Right renal pelvis (tissue), 4 donors: ENCODE results near the gene KCNK3. TPM values are rescaled to one million over a fixed set of nuclear protein-coding genes. Genes with fewer than 3 reads are reported as not detected.

Source experiments
- DNase-seq, 4 donors: peaks; one replicate each; pipeline ENCODE4 v3.0.0-alpha.2; 2013; ENCODE audit warnings: low read depth in 4 of 4, low spot score in 3 of 4, missing footprints in 1 of 4
- polyA plus RNA-seq, 4 donors: library from polyadenylated mRNA; unstranded; fragments of 120-200 nt; gene quantifications; one replicate each; pipeline ENCODE4 v1.2.1, GENCODE V29; 2013; ENCODE audit not compliant: insufficient read length in 4 of 4

The KCNK3 gene
- polyA plus RNA-seq, 4 donors = 0.97 to 5.0 (median 1.6) TPM

DNA sequence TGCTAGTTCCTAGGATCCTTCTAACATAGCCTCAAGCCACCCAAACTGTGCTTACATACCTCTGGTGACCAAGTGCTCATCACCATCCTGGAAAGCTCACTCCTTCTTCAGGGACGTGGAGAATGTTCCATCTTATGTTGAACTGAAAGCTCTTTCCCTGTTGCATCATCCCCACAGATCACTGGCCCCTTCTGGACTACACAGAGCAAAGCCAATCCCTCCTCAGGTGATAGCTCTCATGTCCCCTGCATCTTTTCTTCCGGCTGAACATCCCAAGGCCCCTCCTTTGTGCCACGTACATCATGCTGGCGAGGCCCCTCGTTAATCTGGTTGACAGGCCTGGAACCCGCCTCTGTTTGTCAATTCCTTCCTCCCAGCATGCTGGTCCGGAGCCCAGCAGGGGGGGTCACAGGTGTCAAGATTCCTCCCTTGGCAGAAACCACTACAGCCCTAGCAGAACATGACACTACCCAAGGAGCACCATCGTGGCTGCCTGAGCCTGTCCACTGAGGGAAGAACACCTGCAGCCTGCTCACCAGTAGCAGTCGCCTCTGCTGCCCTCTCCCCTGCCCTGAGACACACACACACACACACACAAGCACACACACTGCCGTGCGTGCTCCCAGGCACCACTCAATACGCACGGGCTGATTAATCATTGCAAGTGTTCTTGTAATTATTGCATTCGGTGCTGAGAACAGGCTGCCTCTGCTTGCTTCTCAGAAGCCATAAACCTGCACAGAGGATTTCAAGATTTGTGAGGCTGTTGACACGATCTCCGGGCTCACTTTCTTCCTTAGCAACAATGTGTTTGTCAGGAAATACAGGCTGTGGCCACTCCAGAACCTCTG lies 6.3 kb upstream of the KCNK3 start:
- DNase-seq = peak in 3 of 4 donors; percentile 67 to 77 (median 68)

DNA sequence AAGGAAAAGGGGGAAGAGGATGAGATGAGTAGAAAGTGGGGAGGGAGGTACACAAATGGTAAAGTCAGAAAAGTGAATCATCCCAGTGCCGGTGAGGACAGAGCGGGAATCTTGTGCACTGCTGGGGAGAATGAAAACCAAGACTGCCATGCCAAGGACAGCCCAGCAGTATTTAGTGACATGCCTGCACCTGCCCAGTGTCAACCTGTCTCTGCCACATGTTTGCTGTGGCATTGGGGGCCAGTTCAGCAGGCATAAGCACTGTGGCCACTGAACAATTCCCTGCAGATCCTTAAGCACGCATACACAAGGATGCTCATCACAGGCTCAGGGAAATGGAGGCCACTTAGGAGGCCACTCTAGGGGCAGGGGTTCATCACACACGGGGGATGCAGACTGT lies 5.2 kb upstream of the KCNK3 start:
- no peak for DNase-seq

DNA sequence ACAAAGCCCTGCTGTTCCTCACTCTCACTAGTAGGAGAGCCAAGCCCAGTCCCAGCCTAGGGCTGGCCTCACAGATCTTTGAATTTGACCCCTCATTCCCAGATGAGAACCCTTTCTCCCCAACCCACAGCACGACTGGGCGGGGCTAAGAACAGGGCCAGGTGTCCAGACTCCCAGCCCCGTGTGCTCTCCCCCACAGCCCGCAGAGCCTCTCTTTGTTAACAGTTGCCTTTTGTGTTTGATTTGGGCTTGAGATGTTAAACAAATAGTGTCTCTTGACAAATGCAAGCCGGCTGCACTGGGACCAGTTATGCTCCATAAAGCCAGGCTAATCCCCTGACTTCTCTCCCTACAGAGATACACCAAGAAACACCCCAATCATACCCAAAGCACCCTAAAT lies 4.7 kb upstream of the KCNK3 start:
- DNase-seq = no peak

DNA sequence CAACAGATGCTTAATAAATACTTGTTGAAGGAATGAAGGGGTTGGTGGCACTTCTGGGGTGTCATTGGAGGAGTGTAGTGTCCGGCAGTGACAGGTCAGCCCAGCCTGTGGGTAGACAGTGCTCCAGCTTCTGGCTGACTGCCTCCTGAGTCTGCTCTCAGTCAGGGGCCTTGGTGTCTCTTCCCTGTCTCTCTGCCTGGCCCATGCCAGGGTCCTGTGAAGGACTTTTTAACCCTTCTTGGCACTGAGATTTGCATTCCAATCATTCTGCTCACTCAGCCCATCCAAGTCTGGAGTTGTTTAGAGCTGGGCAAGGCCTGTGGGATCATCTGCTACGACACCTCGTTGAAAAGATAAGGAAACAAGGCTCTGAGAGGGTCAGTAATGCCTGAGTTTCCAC lies 1.4 kb upstream of the KCNK3 start:
- DNase-seq = no peak

DNA sequence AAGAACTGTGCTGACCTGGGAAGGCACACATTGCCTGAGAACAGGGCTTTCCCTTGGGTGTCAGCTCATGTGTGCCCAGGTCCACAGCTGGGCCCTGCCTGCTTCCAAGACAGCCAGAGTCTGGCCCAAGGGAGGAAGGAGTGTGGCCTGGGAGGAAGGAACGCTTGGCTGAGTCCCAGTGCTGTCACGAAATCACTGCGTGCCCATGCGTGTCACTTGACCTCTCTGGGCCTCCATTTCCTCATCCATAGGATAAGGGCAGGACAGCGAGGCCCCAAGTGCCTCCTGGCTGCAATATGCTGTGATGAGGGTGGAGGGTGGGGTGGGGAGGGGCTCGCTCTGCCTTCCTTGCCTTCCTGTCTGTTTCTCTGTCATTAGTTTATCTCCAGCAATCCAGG lies 642 bp upstream of the KCNK3 start:
- DNase-seq = no peak

DNA sequence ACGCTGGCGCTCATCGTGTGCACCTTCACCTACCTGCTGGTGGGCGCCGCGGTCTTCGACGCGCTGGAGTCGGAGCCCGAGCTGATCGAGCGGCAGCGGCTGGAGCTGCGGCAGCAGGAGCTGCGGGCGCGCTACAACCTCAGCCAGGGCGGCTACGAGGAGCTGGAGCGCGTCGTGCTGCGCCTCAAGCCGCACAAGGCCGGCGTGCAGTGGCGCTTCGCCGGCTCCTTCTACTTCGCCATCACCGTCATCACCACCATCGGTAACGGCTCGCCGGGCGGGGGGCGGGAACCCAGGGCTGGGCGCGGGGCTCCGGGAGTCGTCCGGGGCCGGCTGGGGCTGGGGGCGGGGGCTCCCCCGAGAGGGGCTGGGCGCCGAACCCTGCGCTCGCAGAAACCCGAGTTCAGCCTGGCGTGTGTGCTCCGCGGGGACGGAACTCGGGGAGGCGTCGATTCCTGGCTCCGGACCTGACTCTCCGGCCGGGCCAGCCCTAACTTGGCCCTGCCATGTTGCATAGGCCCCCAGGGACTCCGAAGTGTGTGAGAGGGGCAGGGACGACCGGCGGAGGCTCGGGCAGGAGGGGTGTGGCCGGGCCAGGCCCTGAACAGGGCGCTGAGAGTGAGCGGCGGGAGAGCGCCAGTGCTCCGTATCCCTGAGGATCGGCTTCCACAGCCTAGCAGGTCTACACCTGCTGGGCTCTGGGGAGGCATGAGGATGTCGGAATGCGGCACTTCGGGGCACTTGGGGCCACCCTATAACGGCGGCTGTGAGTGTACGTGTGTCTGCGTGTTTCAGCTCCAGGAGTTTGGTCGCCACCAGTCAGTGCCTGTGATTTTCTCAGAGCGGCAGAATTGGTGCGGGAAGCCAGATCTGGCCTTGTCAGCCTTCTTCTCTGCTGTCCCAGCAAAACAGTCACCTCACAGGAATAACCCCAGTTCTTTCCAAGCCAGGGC lies 651 bp downstream of the KCNK3 start:
- no peak for DNase-seq

DNA sequence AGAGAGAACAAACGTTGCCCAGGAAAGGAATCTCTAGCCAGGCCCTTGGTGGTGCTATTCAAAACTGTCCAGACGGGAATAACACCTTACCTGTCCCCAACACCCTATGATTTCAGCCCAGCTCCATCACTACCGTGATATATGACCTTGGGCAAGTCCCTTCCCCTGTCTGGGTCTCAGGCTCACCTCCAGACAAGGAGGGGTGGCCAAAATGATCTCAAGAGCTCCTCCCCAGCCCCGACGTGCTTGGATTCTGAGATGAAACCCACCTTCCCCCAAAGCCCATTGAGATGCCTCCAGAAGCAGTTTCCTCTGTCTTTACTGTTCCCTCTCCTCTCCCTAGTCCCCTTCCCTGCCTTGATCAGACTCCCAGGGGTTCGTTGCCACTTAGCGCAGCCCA lies 1.5 kb downstream of the KCNK3 start:
- DNase-seq = no peak

DNA sequence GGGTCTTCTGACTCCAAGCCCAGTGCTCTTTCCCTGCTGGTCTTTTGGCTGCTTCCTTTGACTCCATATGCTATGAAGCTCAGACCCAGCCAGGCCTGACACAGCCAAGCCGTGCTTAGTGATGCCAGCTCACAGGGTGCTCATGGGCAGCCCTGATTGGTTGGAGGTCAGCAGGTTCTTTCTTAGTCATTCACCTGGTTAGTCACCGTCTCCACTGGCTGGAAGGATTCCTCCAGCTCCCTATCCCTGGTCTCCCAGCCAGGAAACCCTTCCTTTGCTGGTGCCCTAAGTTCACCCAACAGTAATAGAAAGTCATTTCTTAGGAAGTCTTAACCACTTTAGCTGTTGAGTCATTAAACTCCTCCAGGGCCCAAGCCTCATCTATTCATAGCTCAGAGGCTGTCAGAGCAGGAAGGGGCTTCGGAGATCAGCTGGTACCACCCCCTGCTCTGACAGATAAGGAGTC lies 3.9 kb downstream of the KCNK3 start:
- DNase-seq = no peak

DNA sequence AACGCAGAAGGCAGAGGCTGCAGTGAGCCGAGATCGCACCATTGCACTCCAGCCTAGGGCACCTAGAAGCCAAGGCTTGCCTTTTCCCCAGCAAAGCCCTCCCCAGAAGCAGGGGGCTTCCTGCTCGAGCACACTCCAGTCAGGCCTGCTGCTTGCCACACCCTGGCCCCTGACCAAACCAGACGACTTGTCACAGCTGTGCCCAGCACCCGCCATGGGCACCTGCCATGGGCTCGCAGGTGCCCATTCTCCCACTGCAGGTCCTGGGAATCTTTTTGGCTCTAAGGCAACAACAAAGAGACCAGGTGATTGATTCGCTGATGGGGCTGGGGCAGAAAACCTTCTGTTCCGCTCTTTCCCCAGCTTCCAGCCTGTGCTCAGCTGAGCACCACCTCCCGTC lies 4.9 kb downstream of the KCNK3 start:
- no peak for DNase-seq

DNA sequence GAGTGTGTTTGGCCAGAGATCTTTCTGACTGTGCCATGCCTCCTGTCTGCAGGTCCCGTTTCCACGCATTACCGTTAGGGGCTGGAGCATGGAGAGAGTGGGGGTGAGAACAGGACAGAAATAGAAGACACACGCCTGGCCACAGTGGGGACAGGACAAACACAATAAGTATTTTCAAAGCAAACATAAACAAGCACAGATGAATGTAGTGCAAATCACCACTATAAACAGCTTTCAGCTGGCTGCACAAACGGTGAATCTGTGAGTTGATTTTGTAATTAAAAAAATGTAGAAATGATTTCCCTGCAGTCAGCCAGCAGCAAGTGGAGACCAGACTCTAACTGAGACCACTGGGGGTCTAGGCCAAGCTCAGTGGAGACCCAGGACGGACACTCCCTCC lies 6.8 kb downstream of the KCNK3 start:
- no peak for DNase-seq

DNA sequence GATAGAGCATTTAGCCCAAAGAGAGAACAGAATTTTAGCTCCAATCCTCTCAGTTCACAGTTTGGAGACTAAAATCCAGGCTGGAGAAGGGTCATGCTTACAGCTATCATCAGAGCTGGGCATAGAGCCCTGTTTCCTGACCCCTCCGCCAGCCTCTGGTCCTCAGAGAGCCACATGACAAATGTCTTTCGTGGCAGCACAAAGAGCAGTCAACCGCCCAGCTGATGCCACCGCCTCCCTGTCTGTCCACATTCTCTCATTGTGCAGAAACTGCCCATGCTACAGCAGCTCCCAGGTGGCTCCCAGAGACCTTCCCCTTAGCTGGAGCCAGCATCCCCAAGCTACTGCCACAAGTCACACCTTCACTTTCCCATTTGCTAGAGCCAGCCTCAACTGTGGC lies 7.6 kb downstream of the KCNK3 start:
- DNase-seq = no peak

DNA sequence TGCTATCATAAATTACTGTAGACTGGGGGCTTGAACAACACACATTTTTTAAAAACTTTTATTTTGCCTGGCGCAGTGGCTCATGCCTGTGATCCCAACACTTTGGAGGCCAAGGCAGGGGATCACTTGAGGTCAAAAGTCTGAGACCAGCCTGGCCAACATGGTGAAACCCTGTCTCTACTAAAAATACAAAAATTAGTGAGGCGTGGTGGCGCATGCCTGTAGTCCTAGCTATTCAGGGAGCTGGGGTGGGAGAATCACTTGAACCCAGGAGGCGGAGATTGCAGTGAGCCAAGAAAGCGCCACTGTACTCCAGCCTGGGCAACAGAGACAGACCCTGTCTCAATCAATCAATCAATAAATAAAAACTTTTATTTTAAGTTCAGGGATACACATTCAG lies 9.1 kb downstream of the KCNK3 start:
- no peak for DNase-seq

DNA sequence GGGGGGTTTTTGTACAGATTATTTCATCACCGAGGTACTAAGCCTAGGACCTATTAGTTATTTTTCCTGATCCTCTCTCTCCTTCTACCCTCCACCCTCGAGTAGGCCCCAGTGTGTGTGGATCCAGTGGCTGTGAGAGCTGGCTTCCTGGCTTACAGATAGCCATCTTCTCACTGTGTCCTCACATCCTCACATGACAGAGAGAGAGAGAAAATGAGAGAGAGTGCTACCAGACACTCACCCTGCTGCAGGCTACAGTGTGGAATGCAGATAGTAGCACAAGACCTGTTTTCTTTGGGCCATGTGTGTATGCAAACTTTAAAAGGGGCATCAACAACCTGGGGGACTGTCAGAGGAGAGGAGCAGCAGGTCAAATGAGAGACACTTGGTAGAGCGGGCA lies 9.5 kb downstream of the KCNK3 start:
- DNase-seq = no peak

DNA sequence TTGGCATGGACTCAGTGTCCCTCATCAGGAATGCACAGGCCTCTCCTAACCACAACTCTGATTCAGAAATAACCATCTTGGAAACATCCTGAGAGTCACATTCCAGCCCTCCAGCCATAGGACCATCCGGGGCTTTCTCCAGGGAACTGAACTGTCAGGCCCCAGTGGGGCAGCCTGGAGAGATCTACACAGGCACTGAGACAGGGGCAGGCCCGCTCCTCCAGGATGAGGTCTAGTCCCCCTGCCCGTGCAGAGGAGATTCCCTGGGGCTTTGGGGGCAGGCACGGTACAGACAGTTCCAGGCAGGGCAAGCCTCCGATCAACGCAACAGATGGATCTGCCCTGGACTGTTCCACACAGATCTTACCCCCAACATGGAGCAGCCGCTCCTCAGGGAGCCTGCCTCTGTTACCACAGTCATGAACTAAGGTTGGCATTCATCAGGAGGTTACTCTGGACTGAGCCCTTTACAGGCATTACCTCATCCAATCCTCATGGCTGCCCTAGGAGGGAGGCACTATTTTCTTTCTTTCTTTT lies 12.0 kb downstream of the KCNK3 start:
- no peak for DNase-seq

DNA sequence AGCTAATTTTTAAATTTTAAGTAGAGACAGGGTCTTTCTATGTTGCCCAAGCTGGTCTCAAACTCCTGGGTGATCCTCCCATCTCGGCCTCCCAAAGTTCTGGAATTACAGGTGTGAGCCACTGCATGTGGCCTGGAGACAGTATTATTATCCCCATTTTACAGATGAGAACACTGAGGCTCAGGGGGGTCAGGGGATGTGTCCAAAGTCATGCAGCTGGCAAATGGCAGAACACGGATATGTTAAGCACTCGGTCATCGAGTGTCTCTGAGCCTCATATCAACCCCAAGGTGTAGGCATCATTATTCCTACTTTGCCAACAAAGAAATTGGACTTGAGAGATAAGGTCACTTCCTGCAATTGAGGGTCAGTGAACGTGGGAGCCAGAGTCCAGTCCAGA lies 12.6 kb downstream of the KCNK3 start:
- DNase-seq = no peak

DNA sequence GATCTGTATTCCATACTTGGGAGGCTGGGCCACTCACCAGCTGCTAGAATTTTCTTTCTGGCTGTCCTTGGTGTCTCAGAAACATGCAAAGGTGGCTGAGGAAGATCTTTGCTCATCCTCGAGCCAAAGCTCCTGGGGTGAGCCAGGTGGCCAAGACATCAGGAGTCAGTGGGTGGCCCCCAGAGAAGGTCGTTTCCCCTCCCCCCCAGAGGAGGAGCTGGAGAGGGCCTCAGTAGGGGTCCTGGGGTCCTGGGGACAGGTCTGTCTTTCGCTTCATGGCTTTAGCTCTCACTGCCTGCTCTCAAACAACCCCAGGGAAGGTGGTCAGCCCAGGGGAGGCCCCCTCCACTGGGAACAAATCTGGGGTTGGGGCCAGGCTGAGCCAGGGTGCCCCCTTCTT lies 13.6 kb downstream of the KCNK3 start:
- DNase-seq = no peak

DNA sequence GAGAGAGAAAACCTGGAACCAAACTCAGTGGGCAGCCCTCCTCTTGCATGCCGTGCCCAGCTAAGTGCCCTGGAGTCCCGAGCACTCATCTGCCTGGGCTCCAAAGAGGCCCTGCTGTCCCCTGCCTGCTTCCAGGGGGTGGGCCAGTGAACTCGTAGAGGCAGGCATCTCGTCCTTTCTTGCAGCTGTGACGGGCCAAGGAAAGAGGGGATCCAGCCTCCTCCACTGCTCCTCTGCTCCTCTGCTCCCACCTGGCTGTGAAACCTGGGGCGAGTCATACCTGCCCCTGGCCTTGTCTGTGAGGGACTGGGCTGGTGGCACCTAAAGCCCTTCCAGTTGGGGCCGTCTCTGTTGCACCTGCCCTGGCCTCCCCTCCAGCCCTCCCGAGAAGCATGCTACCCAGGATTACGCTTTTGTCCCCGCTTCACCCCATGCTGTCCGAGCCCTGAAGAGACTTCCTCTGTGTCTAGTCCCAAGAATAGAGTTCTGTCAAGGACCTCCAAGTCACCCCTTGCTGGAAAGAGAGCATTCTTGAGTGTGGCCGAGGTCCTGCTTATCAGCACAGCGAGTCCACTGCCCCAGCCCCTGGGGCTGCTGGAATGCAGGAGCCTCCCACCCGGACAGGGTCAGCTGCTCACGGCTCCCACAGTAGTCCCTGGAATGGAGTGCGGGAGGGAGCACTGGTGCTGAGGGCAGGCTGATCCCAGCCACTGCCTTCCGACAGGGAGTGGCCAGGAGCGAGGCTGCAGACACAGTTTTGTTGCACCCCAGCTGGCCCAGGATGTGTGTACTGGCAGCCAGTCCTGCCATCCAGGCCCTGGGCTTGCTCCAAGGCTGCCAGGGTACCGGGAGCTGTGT lies 14.3 kb downstream of the KCNK3 start:
- DNase-seq = no peak

DNA sequence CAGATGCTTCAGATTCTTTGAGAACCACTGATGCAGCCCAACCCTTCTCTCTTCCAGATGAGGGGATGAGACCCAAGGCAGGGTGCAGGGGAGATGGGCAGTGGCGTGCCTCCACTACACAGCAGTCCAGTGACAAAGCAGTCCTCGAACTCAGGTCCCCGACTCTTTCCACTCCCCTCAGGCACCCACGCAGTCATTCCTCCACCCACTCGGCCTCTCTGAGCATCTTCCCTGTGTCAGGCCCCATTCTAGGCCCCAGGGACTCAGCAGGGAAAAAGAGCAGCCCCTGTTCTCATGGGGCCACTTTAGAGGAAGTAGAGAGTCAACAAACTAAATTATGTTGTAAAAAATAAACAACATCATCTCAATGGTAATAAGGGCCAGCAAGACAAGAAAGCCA lies 15.2 kb downstream of the KCNK3 start:
- no peak for DNase-seq

DNA sequence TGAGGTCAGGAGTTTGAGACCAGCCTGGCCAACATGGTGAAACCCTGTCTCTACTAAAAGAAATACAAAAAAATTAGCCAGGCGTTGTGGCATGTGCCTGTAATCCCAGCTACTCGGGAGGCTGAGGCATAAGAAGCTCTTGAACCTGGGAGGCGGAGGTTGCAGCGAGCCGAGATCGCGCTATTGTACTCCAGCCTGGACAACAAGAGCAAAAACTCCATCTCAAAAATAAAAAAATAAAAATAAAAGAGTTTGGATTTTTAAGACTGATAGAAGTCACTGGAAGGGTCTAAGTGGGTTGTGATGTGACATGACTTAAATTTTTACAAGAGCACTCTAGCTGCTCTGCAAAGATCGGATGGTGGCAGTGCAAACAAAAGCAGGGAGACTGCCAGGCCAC lies 15.9 kb downstream of the KCNK3 start:
- DNase-seq = no peak

DNA sequence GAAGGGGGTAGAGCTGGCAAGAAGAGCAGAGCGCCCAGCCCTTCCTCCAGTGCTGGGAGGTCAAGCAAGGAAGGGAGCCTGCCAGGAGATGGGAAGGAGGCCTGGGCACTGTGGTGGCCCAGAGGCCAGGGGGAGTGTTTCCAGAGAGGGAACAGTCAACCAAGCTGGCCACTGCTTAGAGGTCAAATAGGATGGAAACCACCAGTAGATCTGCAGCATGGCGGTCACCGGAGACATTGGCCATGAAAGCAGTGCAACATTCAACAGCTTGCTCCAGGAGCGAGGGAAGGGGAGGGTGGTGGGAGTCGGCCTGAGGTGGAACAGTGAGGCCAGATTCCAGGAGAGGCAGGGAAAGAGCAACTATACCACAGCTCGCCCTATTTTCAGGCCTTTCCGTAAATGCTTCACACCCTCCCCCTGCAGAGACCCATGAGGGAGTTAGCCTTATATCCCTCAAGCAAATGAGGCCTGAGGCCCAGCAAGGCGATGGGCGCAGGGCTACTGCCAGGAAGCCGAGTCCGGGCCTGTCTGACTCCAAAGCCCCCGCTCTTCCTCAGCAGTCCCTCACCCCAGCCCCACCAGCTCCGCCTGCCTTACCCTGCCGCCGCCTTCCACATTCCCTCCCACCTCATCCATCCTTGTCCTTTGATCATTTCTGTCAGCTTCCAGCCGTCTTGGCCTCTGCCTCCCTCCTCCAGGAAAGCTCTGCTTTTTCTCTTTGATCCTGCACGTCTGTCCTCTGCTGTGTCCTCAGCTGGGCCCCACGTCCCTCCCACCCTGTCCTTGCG lies 17.0 kb downstream of the KCNK3 start:
- no peak for DNase-seq
